ENCODE data around the gene TAAR9. TPM values are rescaled to one million over a fixed set of nuclear protein-coding genes. Genes with fewer than 3 reads are reported as not detected.

Gene TAAR9, protein sequence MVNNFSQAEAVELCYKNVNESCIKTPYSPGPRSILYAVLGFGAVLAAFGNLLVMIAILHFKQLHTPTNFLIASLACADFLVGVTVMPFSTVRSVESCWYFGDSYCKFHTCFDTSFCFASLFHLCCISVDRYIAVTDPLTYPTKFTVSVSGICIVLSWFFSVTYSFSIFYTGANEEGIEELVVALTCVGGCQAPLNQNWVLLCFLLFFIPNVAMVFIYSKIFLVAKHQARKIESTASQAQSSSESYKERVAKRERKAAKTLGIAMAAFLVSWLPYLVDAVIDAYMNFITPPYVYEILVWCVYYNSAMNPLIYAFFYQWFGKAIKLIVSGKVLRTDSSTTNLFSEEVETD
- not detected in 2 replicates for total RNA-seq

DNA sequence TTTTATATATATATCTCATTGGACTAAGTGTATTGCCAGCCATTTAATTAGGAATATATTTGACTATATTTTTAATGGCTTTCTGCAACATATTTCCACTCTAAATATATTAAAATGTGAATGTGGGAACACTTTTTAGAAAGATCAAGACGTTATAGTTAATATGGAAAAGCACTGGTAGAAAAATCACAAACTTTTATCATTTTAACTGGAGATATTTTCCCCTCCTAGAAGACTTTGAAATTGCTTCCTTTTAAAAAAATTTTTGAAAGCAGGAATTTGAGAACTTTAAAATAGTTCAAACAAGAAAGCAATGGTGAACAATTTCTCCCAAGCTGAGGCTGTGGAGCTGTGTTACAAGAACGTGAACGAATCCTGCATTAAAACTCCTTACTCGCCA is at the start of gene TAAR9:
TSS of gene TAAR9 (plus strand) at position 301 of the 400 bp plus-strand sequence. CDS start at position 314, 13 bp downstream.
- H3K36me3 Mint-ChIP-seq (ENCODE audit: low read depth): no peaks in the 10 kb centered on the region
- no peaks in the 10 kb centered on the region for H3K4me1 Mint-ChIP-seq
- no peak within 1 kb of the TSS for H3K27ac Mint-ChIP-seq
- DNase-seq: no peak
- peaks cover 40% of the 10 kb centered on the region for H3K27me3 Mint-ChIP-seq
- H3K9me3 Mint-ChIP-seq: no peaks in the 10 kb centered on the region
- intact Hi-C loops (cut with micrococcal nuclease): loop anchor here (10.0 kb wide), 1 partner anchor 127 kb away; no protein-coding TSS in a partner anchor
- no peak within 1 kb of the TSS for H3K4me3 Mint-ChIP-seq

DNA sequence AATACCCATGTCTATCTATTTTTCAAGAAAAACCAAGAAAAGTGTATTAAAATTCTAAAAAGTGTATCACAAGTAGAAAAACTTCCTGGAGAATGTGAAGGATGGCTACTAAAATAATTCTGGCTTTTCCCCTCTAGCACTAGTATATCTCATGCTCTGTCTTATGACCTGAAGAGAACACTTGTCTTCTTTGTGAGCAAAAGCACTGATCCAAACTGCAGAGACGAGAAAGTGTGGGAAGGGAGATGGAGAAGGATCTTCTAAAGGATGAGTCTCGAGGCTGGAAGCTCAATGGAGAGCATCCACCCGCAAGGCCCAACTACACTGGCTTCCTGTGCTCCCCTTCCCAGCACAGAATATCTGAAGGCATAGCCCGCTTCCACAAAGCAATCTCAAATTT is 48.7 kb upstream of the TAAR9 start:
- H3K4me3 Mint-ChIP-seq: no peak overlapping the region
- no peaks in the 10 kb centered on the region for H3K27me3 Mint-ChIP-seq

DNA sequence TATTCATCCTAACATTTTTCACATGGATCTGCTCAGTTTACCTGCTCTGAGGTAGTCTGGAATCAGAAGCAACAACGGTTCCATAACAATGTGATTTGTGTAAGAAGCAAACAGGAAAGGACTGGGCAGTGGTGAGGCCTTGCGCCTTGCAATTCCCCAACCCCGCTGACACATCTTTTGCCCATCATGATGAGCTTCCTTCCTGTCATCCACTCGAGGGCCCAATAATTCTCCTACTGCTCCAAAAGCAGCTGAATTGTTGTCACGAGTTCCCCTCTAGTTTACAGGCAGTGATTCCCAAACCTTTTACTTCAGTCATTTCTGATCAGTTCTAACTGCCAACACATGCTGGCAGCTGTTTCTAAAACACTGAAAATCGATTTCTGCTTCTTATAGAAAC is 48.1 kb upstream of the TAAR9 start:
- Mint-ChIP-seq H3K4me3 (no peak overlapping the region), H3K9me3 (peaks cover 8% of the 10 kb centered on the region), H3K36me3 (ENCODE audit: low read depth) (peaks cover 11% of the 10 kb centered on the region), H3K27me3 (no peaks in the 10 kb centered on the region), H3K27ac (no peak overlapping the region), H3K4me1 (peaks cover 15% of the 10 kb centered on the region)
- intact Hi-C loops (cut with micrococcal nuclease): no loop called here
- no peak for DNase-seq

More for the DNA sequence above, 48.7 kb upstream of the TAAR9 start:
- Mint-ChIP-seq H3K27ac (no peak overlapping the region), H3K36me3 (ENCODE audit: low read depth) (peaks cover 5% of the 10 kb centered on the region), H3K4me1 (peaks cover 8% of the 10 kb centered on the region), H3K9me3 (peaks cover 6% of the 10 kb centered on the region)
- no peak for DNase-seq
- intact Hi-C loops (cut with micrococcal nuclease): no loop called here

DNA sequence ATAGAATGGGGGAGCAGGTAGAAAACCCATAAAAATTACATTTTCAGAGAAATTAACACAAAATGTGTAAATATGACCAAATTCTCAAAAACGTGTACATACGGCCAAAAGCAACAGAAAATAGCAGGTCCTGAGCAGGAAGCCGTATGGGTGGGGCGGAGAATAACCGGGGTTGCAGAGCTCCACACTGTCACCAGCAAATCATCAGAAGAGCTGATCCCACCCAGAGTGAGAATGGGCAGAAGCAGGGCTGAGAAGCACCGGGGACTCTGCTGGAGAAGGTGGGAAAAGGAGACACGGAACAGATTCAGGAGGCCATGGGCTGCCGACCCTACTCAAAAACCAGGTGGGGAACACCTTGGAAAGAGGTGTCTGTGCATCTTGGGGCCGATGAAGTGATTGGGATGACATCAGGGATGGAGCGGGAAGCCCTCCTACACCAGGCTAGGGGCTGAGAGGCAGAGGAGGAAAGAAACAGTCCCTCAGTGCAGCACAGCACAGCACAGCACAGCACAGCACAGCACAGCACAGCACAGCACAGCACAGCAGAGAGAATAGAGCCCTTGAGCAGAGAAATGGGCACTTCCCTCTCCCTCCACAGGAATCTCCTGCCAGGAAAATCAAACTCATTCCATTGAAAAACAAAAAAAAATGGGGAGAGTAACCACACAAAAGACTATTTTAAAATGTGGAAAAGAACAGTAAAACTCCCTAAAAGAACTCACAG is 47.4 kb upstream of the TAAR9 start:
- DNase-seq: no peak
- H3K36me3 Mint-ChIP-seq (ENCODE audit: low read depth): peaks cover 11% of the 10 kb centered on the region
- no peaks in the 10 kb centered on the region for H3K27me3 Mint-ChIP-seq
- no peak overlapping the region for H3K27ac Mint-ChIP-seq
- H3K4me1 Mint-ChIP-seq: peaks cover 19% of the 10 kb centered on the region
- H3K9me3 Mint-ChIP-seq: peaks cover 8% of the 10 kb centered on the region
- intact Hi-C loops (cut with micrococcal nuclease): no loop called here
- no peak overlapping the region for H3K4me3 Mint-ChIP-seq

DNA sequence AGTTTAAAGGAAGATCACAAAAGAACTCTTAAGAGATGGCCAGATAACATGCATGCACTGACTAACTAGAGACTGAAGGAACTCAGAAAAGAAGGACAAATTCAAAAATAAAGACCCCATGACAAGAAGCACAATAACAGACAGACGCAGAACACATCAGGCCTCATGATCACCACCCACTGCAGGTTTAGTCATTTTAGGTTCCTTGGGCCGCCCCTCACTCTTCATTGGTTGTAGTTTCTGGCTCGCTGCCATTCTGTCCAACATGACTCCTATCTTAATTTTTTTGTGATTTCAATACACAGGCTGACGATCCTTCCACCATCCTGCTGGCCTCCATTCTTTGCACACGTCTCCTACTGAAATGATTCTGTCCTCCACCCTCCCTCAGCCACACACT is 46.8 kb upstream of the TAAR9 start:
- H3K36me3 Mint-ChIP-seq (ENCODE audit: low read depth): peaks cover 11% of the 10 kb centered on the region
- no peak for DNase-seq
- H3K4me1 Mint-ChIP-seq: peaks cover 22% of the 10 kb centered on the region
- intact Hi-C loops (cut with micrococcal nuclease): no loop called here
- H3K27me3 Mint-ChIP-seq: no peaks in the 10 kb centered on the region
- no peak overlapping the region for H3K27ac Mint-ChIP-seq
- peaks cover 8% of the 10 kb centered on the region for H3K9me3 Mint-ChIP-seq
- no peak overlapping the region for H3K4me3 Mint-ChIP-seq

DNA sequence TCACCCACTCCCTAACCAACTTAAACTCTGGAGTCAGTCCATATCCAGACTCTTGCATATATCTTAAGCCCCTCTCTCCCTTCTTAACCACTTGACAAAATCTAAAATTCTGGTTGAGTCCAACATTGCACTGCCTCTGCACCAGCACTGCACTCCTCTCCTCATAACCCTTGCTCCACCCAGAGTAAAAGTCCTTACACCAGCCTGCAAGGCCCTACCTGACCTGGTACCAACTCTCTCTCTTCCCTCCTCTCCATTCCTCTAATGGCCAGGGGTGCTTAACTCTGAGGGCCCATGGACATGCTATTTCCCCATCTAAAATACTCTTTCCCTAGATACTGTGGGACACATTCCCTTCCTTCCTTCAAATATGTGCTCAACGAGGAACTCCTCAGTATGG is 46.2 kb upstream of the TAAR9 start:
- H3K9me3 Mint-ChIP-seq: peaks cover 8% of the 10 kb centered on the region
- H3K27ac Mint-ChIP-seq: no peak overlapping the region
- intact Hi-C loops (cut with micrococcal nuclease): no loop called here
- no peaks in the 10 kb centered on the region for H3K27me3 Mint-ChIP-seq
- DNase-seq: no peak
- peaks cover 24% of the 10 kb centered on the region for H3K4me1 Mint-ChIP-seq
- peaks cover 11% of the 10 kb centered on the region for H3K36me3 Mint-ChIP-seq (ENCODE audit: low read depth)
- H3K4me3 Mint-ChIP-seq: no peak overlapping the region

- peaks cover 23% of the 10 kb centered on the region for H3K4me1 Mint-ChIP-seq
- intact Hi-C loops (cut with micrococcal nuclease): no loop called here
- no peak for DNase-seq
- H3K9me3 Mint-ChIP-seq: peaks cover 8% of the 10 kb centered on the region
- no peak overlapping the region for H3K27ac Mint-ChIP-seq
- no peaks in the 10 kb centered on the region for H3K27me3 Mint-ChIP-seq
- H3K4me3 Mint-ChIP-seq: no peak overlapping the region
- peaks cover 22% of the 10 kb centered on the region for H3K36me3 Mint-ChIP-seq (ENCODE audit: low read depth)
Observed at GRCh38 chr6:132494954-132495353, 43.1 kb upstream of the TAAR9 start.

- DNase-seq: no peak
- intact Hi-C loops (cut with micrococcal nuclease): no loop called here
- Mint-ChIP-seq H3K4me1 (peaks cover 21% of the 10 kb centered on the region), H3K9me3 (peaks cover 8% of the 10 kb centered on the region), H3K27me3 (no peaks in the 10 kb centered on the region), H3K36me3 (ENCODE audit: low read depth) (peaks cover 27% of the 10 kb centered on the region), H3K27ac (peak overlapping the region; percentile 22), H3K4me3 (peak overlapping the region; percentile 2)
Observed at GRCh38 chr6:132495604-132496079, 42.4 kb upstream of the TAAR9 start.

GRCh38 chr6:132496519-132497180 is 41.4 kb upstream of the TAAR9 start:
- Mint-ChIP-seq H3K36me3 (ENCODE audit: low read depth) (peaks cover 31% of the 10 kb centered on the region), H3K4me1 (peaks cover 21% of the 10 kb centered on the region)
- intact Hi-C loops (cut with micrococcal nuclease): no loop called here

GRCh38 chr6:132498638-132499037 is 39.4 kb upstream of the TAAR9 start:
- Mint-ChIP-seq H3K36me3 (ENCODE audit: low read depth) (peaks cover 34% of the 10 kb centered on the region), H3K27ac (no peak overlapping the region), H3K4me3 (no peak overlapping the region), H3K4me1 (peaks cover 21% of the 10 kb centered on the region), H3K27me3 (no peaks in the 10 kb centered on the region), H3K9me3 (peaks cover 5% of the 10 kb centered on the region)
- intact Hi-C loops (cut with micrococcal nuclease): no loop called here
- no peak for DNase-seq

More at GRCh38 chr6:132496519-132497180, 41.4 kb upstream of the TAAR9 start:
- Mint-ChIP-seq H3K4me3 (no peak overlapping the region), H3K27me3 (no peaks in the 10 kb centered on the region), H3K27ac (no peak overlapping the region), H3K9me3 (peaks cover 8% of the 10 kb centered on the region)
- no peak for DNase-seq

DNA sequence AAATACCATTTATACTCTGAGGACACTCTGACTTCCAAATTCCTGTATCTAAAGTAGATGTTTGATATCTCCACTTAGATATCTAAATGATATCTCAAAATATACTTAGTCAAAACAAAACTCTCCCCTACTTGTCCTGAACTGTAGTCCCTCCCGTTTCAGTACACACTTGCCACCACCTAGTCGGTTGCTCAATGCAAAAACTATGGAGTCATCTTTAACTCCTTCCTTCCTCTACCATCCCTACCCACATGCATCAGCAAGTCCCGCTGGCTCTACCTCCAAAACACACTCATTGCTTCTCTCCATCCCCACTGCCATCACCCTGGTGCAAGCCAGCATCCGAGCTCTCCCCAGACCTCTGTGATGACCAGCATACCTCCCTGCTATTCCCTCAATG is 38.3 kb upstream of the TAAR9 start:
- Mint-ChIP-seq H3K4me3 (no peak overlapping the region), H3K36me3 (ENCODE audit: low read depth) (peaks cover 29% of the 10 kb centered on the region), H3K4me1 (peaks cover 18% of the 10 kb centered on the region), H3K9me3 (no peaks in the 10 kb centered on the region), H3K27ac (no peak overlapping the region), H3K27me3 (no peaks in the 10 kb centered on the region)
- intact Hi-C loops (cut with micrococcal nuclease): no loop called here
- no peak for DNase-seq

DNA sequence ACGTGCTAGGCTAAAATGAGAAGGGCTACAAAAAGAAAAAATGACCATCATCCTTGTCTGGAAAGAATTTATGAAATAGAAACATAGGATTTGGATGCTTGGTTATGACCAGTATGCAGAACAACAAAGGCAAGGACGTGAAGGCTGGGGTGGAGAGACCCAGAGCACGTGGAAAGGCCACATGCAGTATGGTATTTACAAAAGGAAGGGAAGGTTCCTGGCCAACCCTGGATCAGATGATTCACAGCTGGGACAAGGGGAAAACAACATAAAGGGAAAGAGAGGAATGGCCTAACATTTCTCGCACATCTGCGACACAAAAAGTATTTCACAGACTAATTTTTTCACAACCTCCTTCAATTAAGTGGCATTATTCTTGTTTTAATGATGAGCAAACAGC is 33.3 kb upstream of the TAAR9 start:
- H3K9me3 Mint-ChIP-seq: no peaks in the 10 kb centered on the region
- peaks cover 3% of the 10 kb centered on the region for H3K4me1 Mint-ChIP-seq
- H3K36me3 Mint-ChIP-seq (ENCODE audit: low read depth): peaks cover 17% of the 10 kb centered on the region
- DNase-seq: no peak
- H3K27ac Mint-ChIP-seq: no peak overlapping the region
- intact Hi-C loops (cut with micrococcal nuclease): no loop called here
- no peaks in the 10 kb centered on the region for H3K27me3 Mint-ChIP-seq
- no peak overlapping the region for H3K4me3 Mint-ChIP-seq

GRCh38 chr6:132505158-132505557 is 32.9 kb upstream of the TAAR9 start:
- no peak for DNase-seq
- Mint-ChIP-seq H3K9me3 (no peaks in the 10 kb centered on the region), H3K27ac (no peak overlapping the region), H3K36me3 (ENCODE audit: low read depth) (peaks cover 13% of the 10 kb centered on the region), H3K4me3 (no peak overlapping the region), H3K4me1 (peaks cover 2% of the 10 kb centered on the region), H3K27me3 (no peaks in the 10 kb centered on the region)
- intact Hi-C loops (cut with micrococcal nuclease): no loop called here

- no peak for DNase-seq
- H3K27me3 Mint-ChIP-seq: no peaks in the 10 kb centered on the region
- peaks cover 12% of the 10 kb centered on the region for H3K4me1 Mint-ChIP-seq
- H3K27ac Mint-ChIP-seq: no peak overlapping the region
- no peaks in the 10 kb centered on the region for H3K9me3 Mint-ChIP-seq
- H3K4me3 Mint-ChIP-seq: no peak overlapping the region
- intact Hi-C loops (cut with micrococcal nuclease): no loop called here
- H3K36me3 Mint-ChIP-seq (ENCODE audit: low read depth): peaks cover 10% of the 10 kb centered on the region
Observed at GRCh38 chr6:132506461-132506860, 31.6 kb upstream of the TAAR9 start.
